NCI-H2081 (cell line): ENCODE measurements around the gene WDR62.
"Not testable (repeated sequence)": the region's sequence is repeated elsewhere in the genome, so short reads cannot be mapped to it uniquely, and the experiment has no call there.

Experiments
- DNase-seq, 2 experiments: peaks; one replicate each; lab custom pipeline; 2025; lab: John Stamatoyannopoulos, UW

WDR62 gene

GRCh38 chr19:36032251-36033104, 22.2 kb upstream of the WDR62 start, which contains the start of gene CLIP3:
Gene CLIP3 (minus strand): TSS chr19:36032873. CDS start chr19:36032357, 516 bp downstream.
- peak; percentile 58 to 63 for DNase-seq

GRCh38 chr19:36040495-36040894, 14.2 kb upstream of the WDR62 start:
- no peak for DNase-seq

DNA sequence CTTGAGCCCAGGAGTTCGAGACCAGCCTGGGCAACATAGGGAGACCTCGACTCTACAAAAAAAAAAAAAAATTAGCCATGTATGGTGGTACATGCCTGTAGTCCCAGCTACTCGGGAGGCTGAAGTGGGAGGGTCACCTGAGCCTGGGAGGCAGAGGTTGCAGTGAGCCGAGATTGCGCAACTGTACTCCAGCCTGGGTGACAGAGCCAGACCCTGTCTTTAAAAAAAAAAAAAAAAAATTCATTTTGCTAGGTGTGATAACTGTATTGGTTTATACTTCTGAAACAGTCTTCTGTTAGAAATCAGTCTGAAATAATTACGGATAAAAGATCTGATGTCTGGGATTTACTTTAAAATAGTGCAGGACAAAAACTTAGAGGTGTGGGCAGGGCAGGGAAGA, 13.6 kb upstream of the WDR62 start:
- DNase-seq, result not testable (repeated sequence)

- no peak for DNase-seq
Measured at GRCh38 chr19:36041831-36042230, 12.9 kb upstream of the WDR62 start.

GRCh38 chr19:36043952-36044351, 10.7 kb upstream of the WDR62 start:
- DNase-seq, result no peak

DNA sequence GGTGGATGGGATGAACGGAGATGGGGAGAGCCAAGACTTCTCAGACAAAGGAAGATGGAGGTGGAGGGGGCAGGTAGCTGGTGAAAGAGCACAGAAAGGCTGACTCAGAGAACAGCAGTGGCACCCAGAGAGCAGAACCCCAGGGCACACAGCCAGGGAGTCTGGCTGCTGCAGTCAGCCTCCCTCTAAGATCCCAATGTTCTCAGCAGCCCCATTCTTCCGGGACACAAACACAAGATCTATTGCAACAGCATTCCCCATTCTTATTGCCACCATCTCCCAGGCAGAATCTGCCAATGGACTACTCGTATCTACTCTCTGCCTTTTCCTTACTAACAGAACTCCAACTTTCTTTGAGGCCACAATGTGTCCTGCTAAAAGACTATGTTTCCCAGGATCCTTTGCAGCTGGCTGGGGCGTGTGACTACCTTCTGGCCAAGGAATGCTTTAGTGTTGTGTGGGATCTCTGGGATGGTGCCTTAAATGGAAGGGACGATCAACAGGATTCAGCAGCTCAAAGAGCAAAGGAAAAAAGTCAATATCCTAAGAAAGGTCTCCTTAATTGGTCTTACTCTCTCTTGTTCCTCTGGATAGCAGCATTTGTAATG, 8.2 kb upstream of the WDR62 start:
- DNase-seq, result no peak

DNA sequence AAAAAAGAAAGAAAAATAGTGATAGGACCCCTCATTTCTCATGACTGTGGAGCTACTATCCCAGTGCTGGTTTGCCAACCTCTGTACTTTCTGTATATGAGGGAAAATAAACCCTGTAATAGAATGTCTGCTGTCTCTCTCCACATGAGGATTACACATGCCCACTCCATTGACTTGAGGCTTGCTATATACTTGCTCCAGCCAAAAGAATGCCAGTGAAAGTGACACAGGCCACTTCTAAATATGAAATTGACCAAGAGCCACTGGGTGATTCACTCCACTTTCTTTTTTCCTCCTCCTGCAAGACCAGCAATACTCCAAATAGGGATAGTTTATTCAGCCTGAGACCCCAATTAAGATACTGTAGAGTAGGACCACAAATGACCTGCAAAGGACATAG, 6.9 kb upstream of the WDR62 start:
- no peak for DNase-seq

- DNase-seq, result no peak
Measured at GRCh38 chr19:36049080-36049698, 5.5 kb upstream of the WDR62 start.

DNA sequence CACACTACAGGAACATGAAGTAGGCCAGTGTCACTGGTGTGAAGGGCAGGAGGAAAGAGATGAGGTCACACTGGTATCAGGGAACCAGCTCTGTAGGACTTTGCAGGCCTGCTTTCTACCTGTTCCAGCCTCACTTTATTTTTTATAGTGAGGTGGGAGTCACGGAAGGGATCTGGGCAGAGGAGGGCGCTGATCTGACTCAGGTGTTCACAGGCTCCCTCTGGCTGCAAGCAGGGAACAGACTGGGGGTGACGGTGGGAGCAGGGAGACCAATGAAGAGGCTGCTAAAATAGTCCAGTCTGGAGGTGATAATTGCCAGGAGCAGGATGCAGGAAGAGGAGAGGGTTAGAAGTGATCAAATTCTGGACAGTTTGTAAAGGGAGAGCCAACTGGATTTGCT, 3.5 kb upstream of the WDR62 start:
- peak in 1 of 2 experiments; percentile 42 for DNase-seq

DNA sequence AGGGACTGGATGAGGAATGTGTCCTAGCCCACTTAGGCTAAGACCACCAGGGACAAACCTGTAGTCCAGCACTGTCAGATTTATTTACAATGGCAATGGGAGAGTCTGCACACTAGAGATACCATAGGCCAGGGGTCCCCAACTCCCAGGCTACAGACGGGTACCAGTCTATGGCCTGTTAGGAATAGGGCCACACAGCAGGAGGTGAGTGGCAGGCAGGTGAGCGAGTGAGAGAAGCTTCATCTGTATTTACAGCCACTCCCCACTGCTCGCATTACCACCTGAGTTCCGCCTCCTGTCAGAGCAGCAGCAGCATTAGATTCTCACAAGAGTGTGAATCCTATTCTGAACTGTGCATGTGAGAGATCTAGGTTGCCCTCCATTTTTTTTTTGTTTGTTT, 3.1 kb upstream of the WDR62 start:
- DNase-seq, result peak in 1 of 2 experiments; percentile 29

DNA sequence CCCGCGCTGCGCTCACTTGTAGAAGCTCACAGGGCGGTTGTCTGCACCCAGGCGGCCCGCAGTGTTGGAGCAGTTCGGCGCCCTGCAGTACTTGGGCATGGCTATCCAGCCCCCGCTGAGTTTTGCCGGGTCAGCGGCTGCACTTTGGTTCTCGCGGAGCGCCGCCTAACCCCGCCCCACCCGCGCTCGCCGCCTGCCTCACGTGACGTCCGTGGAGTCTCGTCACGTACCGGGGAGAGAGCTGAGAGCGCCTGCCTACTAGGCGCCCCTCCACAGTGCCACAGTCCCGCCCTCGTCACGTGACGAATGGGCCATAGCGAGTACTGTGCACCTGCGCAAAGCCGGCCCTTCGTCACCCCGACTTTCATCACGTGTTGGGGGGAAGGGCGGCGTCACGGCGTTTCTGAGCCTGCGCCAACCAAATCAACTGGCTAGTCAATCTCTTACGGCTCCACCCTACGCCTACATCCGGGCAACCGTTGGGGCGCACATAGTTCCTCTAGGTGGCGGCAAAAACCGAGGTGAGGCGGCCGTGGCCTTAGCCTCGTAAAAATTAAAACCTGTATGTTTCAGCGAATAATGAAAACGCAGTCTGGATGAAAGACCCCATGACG, 471 bp upstream of the WDR62 start, which contains the start of gene THAP8:
Gene THAP8 (minus strand): TSS at position 167 of the 614 bp plus-strand sequence. CDS start 68 bp downstream, at position 99.
- peak; percentile 98 to 99 for DNase-seq

DNA sequence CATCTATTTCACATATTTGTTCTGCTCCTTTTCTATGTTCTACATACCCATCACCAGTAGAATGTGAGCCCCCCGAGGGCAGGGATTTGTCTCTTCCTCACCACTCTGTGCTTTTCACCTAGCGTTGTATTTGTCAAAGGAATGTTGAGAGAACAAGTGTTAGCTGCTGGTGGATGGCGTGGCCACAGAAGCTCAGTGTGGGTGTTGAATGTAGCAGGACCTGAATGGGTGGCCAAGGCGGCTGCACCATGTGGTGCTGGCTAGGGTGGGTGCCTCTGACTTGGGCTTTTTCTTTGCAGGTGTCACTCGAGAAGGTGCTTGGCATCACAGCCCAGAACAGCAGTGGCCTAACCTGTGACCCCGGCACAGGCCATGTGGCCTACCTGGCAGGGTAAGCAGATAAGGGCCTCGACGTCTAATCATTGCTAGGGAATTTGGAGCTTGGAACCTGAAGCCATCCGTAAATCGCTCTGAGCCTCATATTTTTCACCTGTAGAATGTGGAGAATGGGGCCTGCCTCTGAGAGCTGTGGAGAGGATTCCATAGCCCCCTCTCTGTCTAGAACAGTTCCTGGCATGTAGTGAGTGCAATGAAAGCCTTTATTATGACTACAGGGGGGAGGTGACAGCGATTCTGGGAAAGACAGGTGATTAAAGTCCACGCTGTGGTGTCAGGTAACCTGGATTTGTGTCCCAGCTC, 3.9 kb downstream of the WDR62 start:
- peak in 1 of 2 experiments; percentile 17 for DNase-seq

GRCh38 chr19:36059180-36059910, 4.6 kb downstream of the WDR62 start:
- no peak for DNase-seq

DNA sequence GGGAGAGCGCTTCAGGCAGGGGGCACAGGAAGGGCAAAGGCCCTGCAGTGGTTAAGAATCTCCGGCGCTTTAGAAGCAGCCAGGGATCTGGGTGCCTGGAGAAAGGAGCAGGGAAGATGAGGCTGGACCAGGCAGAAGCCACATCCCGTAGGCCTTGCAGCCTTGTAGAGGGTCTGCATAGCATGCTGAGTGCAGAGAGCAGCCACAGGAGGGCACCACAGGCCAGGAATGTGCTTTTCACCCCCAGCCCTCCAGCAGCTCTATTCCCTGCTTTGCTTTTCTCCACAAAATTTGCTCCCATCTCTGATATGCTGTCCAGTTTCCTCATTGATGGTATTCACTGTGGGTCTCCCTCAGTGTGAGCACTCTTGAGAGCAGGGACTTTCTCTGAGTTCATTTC, 5.7 kb downstream of the WDR62 start:
- no peak for DNase-seq

- DNase-seq, result no peak
Measured at GRCh38 chr19:36061367-36061766, 6.7 kb downstream of the WDR62 start.

- no peak for DNase-seq
Measured at GRCh38 chr19:36064826-36065225, 10.1 kb downstream of the WDR62 start.

- no peak for DNase-seq
Measured at GRCh38 chr19:36067681-36068080, 13.0 kb downstream of the WDR62 start.

- not testable (repeated sequence) for DNase-seq
Measured at GRCh38 chr19:36068810-36069499, 14.3 kb downstream of the WDR62 start.

DNA sequence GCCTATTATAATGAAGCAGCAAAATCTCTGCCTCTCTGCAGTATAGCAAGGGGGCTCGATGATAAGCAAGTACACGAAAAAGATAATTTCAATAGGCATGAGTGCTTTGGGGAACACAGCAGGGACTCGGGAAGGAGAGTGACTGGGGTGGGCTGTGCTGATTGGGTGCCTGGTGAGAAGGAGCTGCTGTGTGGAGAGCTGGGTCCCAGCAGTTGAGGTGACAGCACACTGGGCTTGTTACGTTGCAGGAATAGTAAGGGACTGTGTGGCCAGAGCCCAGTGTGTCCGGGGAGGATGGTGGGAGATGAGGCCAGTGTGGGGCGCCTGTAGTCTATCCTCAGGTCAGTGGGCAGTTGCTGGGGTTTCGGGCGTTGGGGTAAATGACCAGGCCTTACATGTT, 17.4 kb downstream of the WDR62 start:
- DNase-seq, result no peak

GRCh38 chr19:36073121-36073876, 18.6 kb downstream of the WDR62 start:
- DNase-seq, result no peak
